Activated T-helper 17 cell treated with anti-CD3 and anti-CD28 coated beads, Interleukin-2, amount 50 U/mL, for 72 hours (primary cell): ENCODE results near the gene PDGFC. TPM values are rescaled to one million over a fixed set of nuclear protein-coding genes. Genes with fewer than 3 reads are reported as not detected.

Experiments
- ATAC-seq: fragments of 150-1000 bp; cut with Tn5 transposase; replicated peaks from 2 replicates; pipeline ENCODE4 v1.10.0; 2021; ENCODE audit warnings: mild to moderate bottlenecking, moderate library complexity
- H3K27ac Mint-ChIP-seq: one replicate; pipeline ENCODE4 v1.8.0; 2022; ENCODE audit warnings: mixed read lengths
- H3K27me3 Mint-ChIP-seq: one replicate; pipeline ENCODE4 v1.8.0; 2022; ENCODE audit warnings: mixed read lengths
- H3K36me3 Mint-ChIP-seq: one replicate; pipeline ENCODE4 v1.8.0; 2022; ENCODE audit warnings: low read depth, mild to moderate bottlenecking, mixed read lengths
- H3K4me1 Mint-ChIP-seq: one replicate; pipeline ENCODE4 v1.8.0; 2022; ENCODE audit warnings: mixed read lengths
- H3K4me3 Mint-ChIP-seq: one replicate; pipeline ENCODE4 v1.8.0; 2022; ENCODE audit warnings: mild to moderate bottlenecking, mixed read lengths
- H3K9me3 Mint-ChIP-seq: one replicate; pipeline ENCODE4 v1.8.0; 2022; ENCODE audit warnings: mixed read lengths
- total RNA-seq, 2 donors: library from RNA; stranded (reverse); gene quantifications; one replicate each; pipeline ENCODE4 v1.2.3, GENCODE V29; 2022

PDGFC gene
- total RNA-seq, 2 donors from 2014 or later, result not detected

DNA sequence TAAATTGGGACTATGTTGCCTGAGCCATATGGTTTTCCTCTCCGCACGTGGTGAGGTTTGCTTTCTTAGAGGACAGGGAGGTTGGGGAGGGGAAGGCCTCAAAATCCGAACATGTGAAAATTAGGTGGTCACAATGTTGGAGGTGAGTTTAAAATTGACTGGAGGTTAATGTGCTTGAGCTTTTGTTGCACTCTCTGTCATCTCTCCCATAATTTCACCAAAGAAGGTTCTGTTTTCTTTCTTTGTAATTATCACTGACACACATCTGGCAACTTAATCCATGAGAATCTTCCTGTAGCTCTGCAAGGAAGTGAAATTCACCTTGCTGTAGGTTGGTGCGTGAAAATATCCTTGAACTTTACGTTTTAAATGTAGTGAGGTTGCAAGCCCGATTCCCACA lies 225.5 kb downstream of the PDGFC start:
- Mint-ChIP-seq H3K4me3 (no peak overlapping the region), H3K27me3 (no peaks in the 10 kb centered on the region), H3K27ac (no peak overlapping the region), H3K4me1 (no peaks in the 10 kb centered on the region), H3K36me3 (no peaks in the 10 kb centered on the region), H3K9me3 (peaks cover 5% of the 10 kb centered on the region)
- no peak for ATAC-seq

DNA sequence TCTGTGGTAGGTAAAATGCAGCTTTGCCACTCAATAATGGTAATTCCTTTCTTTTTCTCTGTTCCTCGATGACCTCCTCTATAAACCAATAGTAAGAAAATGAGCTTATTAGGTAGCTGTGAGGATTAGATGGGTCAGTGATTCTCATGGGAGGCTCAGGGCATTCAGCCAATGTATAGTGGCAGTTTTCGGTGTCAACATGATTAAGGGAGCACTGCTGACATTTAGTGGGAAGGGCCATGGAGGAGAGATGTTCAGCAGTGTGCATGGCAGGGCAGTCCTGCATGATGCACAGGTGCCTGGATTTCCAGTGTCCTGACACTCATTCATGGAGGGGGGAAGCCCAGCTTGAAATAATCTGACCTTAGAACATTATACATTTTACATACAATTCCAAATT lies 232.8 kb downstream of the PDGFC start:
- H3K36me3 Mint-ChIP-seq, result no peaks in the 10 kb centered on the region
- no peaks in the 10 kb centered on the region for H3K4me1 Mint-ChIP-seq
- no peak overlapping the region for H3K4me3 Mint-ChIP-seq
- no peaks in the 10 kb centered on the region for H3K27me3 Mint-ChIP-seq
- H3K27ac Mint-ChIP-seq, result no peak overlapping the region
- peaks cover 4% of the 10 kb centered on the region for H3K9me3 Mint-ChIP-seq
- no peak for ATAC-seq

- peaks cover 10% of the 10 kb centered on the region for H3K9me3 Mint-ChIP-seq
- no peak overlapping the region for H3K27ac Mint-ChIP-seq
- no peaks in the 10 kb centered on the region for H3K4me1 Mint-ChIP-seq
- H3K4me3 Mint-ChIP-seq, result no peak overlapping the region
- H3K27me3 Mint-ChIP-seq, result no peaks in the 10 kb centered on the region
- no peak for ATAC-seq
- H3K36me3 Mint-ChIP-seq, result no peaks in the 10 kb centered on the region
These were observed 236.4 kb downstream of the PDGFC start for GRCh38 chr4:156734965-156735895.

GRCh38 chr4:156733582-156733981 lies 238.0 kb downstream of the PDGFC start:
- no peak for ATAC-seq
- no peak overlapping the region for H3K27ac Mint-ChIP-seq
- H3K36me3 Mint-ChIP-seq, result no peaks in the 10 kb centered on the region
- no peaks in the 10 kb centered on the region for H3K4me1 Mint-ChIP-seq
- no peaks in the 10 kb centered on the region for H3K27me3 Mint-ChIP-seq
- no peak overlapping the region for H3K4me3 Mint-ChIP-seq
- H3K9me3 Mint-ChIP-seq, result peaks cover 15% of the 10 kb centered on the region

DNA sequence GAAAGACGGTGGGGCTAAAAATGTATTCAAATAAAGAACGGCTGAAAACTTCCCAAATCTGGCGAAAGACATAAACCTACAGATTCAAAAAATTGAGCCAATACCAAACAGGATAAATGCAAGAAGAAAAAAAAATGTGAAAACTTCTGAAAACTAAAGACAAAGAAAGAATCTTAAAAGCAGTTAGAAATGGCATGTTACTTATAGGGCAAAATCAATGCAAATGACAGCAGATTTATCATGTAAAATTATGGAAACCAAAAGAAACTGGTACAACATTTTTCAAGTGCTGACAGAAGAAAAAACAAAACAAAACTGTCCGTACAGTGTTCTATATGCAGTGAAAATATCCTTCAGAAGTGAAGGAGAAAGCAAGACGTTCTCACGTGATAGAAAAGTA lies 239.0 kb downstream of the PDGFC start:
- no peak overlapping the region for H3K27ac Mint-ChIP-seq
- peaks cover 15% of the 10 kb centered on the region for H3K9me3 Mint-ChIP-seq
- no peaks in the 10 kb centered on the region for H3K4me1 Mint-ChIP-seq
- H3K27me3 Mint-ChIP-seq, result no peaks in the 10 kb centered on the region
- no peak for ATAC-seq
- no peak overlapping the region for H3K4me3 Mint-ChIP-seq
- no peaks in the 10 kb centered on the region for H3K36me3 Mint-ChIP-seq

- peaks cover 13% of the 10 kb centered on the region for H3K9me3 Mint-ChIP-seq
- H3K4me3 Mint-ChIP-seq, result no peak overlapping the region
- H3K27ac Mint-ChIP-seq, result no peak overlapping the region
- no peaks in the 10 kb centered on the region for H3K27me3 Mint-ChIP-seq
- H3K36me3 Mint-ChIP-seq, result no peaks in the 10 kb centered on the region
- no peaks in the 10 kb centered on the region for H3K4me1 Mint-ChIP-seq
- no peak for ATAC-seq
These were observed 242.2 kb downstream of the PDGFC start for GRCh38 chr4:156729416-156729815.

- no peak overlapping the region for H3K27ac Mint-ChIP-seq
- no peak for ATAC-seq
- H3K27me3 Mint-ChIP-seq, result no peaks in the 10 kb centered on the region
These were observed 246.3 kb downstream of the PDGFC start for GRCh38 chr4:156725257-156725656.

GRCh38 chr4:156723951-156724668 lies 247.5 kb downstream of the PDGFC start:
- no peak overlapping the region for H3K27ac Mint-ChIP-seq
- H3K9me3 Mint-ChIP-seq, result peaks cover 10% of the 10 kb centered on the region
- no peak overlapping the region for H3K4me3 Mint-ChIP-seq
- H3K27me3 Mint-ChIP-seq, result no peaks in the 10 kb centered on the region
- no peak for ATAC-seq
- H3K4me1 Mint-ChIP-seq, result no peaks in the 10 kb centered on the region
- H3K36me3 Mint-ChIP-seq, result no peaks in the 10 kb centered on the region

More at GRCh38 chr4:156725257-156725656, 246.3 kb downstream of the PDGFC start:
- Mint-ChIP-seq H3K4me3 (no peak overlapping the region), H3K4me1 (no peaks in the 10 kb centered on the region), H3K36me3 (no peaks in the 10 kb centered on the region), H3K9me3 (peaks cover 10% of the 10 kb centered on the region)

DNA sequence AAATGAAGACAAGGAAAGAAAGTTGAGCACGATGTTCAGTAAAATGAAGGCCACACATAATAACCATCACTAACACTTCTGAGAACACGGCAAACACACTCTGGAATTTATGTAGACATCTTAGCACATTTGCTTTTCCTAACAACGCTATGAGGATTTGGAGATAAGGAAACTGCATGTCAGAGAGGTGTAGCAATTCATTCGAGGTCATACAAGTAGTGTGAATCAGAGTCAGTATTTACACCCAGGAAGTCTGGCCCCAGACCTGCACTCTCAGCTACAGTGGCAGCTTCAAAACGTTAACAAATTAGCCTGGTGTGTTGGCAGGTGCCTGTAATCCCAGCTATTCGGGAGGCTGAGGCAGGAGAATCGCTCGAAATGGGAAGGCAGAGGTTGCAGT lies 253.4 kb downstream of the PDGFC start:
- no peaks in the 10 kb centered on the region for H3K27me3 Mint-ChIP-seq
- H3K36me3 Mint-ChIP-seq, result no peaks in the 10 kb centered on the region
- H3K27ac Mint-ChIP-seq, result no peak overlapping the region
- no peaks in the 10 kb centered on the region for H3K4me1 Mint-ChIP-seq
- H3K9me3 Mint-ChIP-seq, result peaks cover 23% of the 10 kb centered on the region
- no peak for ATAC-seq
- no peak overlapping the region for H3K4me3 Mint-ChIP-seq

GRCh38 chr4:156711193-156711590 lies 260.4 kb downstream of the PDGFC start:
- Mint-ChIP-seq H3K4me1 (no peaks in the 10 kb centered on the region), H3K36me3 (no peaks in the 10 kb centered on the region), H3K27me3 (no peaks in the 10 kb centered on the region), H3K4me3 (no peak overlapping the region), H3K9me3 (peaks cover 8% of the 10 kb centered on the region), H3K27ac (no peak overlapping the region)
- ATAC-seq, result no peak

Other genes starting within 250 kb of the PDGFC start
- gene GLRB, start 104.4 kb upstream of the PDGFC start, total RNA-seq, result not detected
- gene GRIA2, start 248.9 kb upstream of the PDGFC start, total RNA-seq, result not detected